ENCODE measurements around the gene CD200R1.

Gene CD200R1

GRCh38 chr3:112967828-112968227 is 7.1 kb downstream of the CD200R1 start:
- Histone ChIP-seq H3K9me3 (ENCODE audit: control insufficient read depth, insufficient read depth, low read depth, low read length) (no peaks in the 10 kb centered on the region), H3K27ac (ENCODE audit: extremely low read depth, low read depth, low read length) (no peak overlapping the region), H3K36me3 (ENCODE audit: control insufficient read depth in 2 of 2, insufficient read depth in 1 of 2, low read length in 2 of 2) (no peaks in the 10 kb centered on the region), H3K4me3 (ENCODE audit: low read depth, low read length) (no peak overlapping the region), H3K4me1 (ENCODE audit: control insufficient read depth, insufficient read depth, low read length) (no peaks in the 10 kb centered on the region)
- ChIA-PET CTCF (interaction anchor here (1.3 kb wide), 1 partner anchor 11 kb away, joined by 3 read pairs; no protein-coding TSS in a partner anchor), POLR2A (no interaction called here)
- TF ChIP-seq ZFP69B (tag by site-specific recombination; IDR thresholded peaks at IDR 0.05): no peak
- no peak for TF ChIP-seq SALL2 (tag by site-specific recombination; IDR thresholded peaks at IDR 0.05; ENCODE audit: borderline replicate concordance)
- TF ChIP-seq ZNF423 (tag by site-specific recombination; IDR thresholded peaks at IDR 0.05): no peak
- TF ChIP-seq ZNF426 (tag by site-specific recombination; IDR thresholded peaks at IDR 0.05): no peak
- TF ChIP-seq OSR2 (tag by site-specific recombination; IDR thresholded peaks at IDR 0.05): no peak
- TF ChIP-seq, protein P1, sequence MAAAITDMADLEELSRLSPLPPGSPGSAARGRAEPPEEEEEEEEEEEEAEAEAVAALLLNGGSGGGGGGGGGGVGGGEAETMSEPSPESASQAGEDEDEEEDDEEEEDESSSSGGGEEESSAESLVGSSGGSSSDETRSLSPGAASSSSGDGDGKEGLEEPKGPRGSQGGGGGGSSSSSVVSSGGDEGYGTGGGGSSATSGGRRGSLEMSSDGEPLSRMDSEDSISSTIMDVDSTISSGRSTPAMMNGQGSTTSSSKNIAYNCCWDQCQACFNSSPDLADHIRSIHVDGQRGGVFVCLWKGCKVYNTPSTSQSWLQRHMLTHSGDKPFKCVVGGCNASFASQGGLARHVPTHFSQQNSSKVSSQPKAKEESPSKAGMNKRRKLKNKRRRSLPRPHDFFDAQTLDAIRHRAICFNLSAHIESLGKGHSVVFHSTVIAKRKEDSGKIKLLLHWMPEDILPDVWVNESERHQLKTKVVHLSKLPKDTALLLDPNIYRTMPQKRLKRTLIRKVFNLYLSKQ (tag by site-specific recombination; IDR thresholded peaks at IDR 0.05; ENCODE audit: borderline replicate concordance): no peak
- TF ChIP-seq, protein P2, sequence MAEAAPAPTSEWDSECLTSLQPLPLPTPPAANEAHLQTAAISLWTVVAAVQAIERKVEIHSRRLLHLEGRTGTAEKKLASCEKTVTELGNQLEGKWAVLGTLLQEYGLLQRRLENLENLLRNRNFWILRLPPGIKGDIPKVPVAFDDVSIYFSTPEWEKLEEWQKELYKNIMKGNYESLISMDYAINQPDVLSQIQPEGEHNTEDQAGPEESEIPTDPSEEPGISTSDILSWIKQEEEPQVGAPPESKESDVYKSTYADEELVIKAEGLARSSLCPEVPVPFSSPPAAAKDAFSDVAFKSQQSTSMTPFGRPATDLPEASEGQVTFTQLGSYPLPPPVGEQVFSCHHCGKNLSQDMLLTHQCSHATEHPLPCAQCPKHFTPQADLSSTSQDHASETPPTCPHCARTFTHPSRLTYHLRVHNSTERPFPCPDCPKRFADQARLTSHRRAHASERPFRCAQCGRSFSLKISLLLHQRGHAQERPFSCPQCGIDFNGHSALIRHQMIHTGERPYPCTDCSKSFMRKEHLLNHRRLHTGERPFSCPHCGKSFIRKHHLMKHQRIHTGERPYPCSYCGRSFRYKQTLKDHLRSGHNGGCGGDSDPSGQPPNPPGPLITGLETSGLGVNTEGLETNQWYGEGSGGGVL (tag by site-specific recombination; IDR thresholded peaks at IDR 0.05): no peak

GRCh38 chr3:112967425-112967824 is 7.5 kb downstream of the CD200R1 start:
- POLR2A ChIA-PET: no interaction called here
- no peaks in the 10 kb centered on the region for H3K36me3 ChIP-seq (ENCODE audit: control insufficient read depth in 2 of 2, insufficient read depth in 1 of 2, low read length in 2 of 2)
- no peaks in the 10 kb centered on the region for H3K4me1 ChIP-seq (ENCODE audit: control insufficient read depth, insufficient read depth, low read length)
- no peaks in the 10 kb centered on the region for H3K9me3 ChIP-seq (ENCODE audit: control insufficient read depth, insufficient read depth, low read depth, low read length)
- no peak overlapping the region for H3K4me3 ChIP-seq (ENCODE audit: low read depth, low read length)
- CTCF ChIA-PET: interaction anchor here (1.3 kb wide), 1 partner anchor 11 kb away, joined by 3 read pairs; no protein-coding TSS in a partner anchor
- TF ChIP-seq ZNF530 (tag by site-specific recombination; IDR thresholded peaks at IDR 0.05; ENCODE audit: low read depth): no peak
- TF ChIP-seq PRDM10 (tag by site-specific recombination; IDR thresholded peaks at IDR 0.05): no peak
- TF ChIP-seq FEZF1 (tag by site-specific recombination; IDR thresholded peaks at IDR 0.05): no peak
- no peak for TF ChIP-seq ZNF544 (tag by site-specific recombination; IDR thresholded peaks at IDR 0.05)
- TF ChIP-seq ZSCAN16 (tag by site-specific recombination; IDR thresholded peaks at IDR 0.05): no peak
- TF ChIP-seq ZNF362 (tag by site-specific recombination; IDR thresholded peaks at IDR 0.05): no peak
- H3K27ac ChIP-seq (ENCODE audit: extremely low read depth, low read depth, low read length): no peak overlapping the region

- CTCF ChIA-PET: no interaction called here
- no peaks in the 10 kb centered on the region for H3K4me1 ChIP-seq (ENCODE audit: control insufficient read depth, insufficient read depth, low read length)
- no peak overlapping the region for H3K27ac ChIP-seq (ENCODE audit: extremely low read depth, low read depth, low read length)
- POLR2A ChIA-PET: no interaction called here
- H3K9me3 ChIP-seq (ENCODE audit: control insufficient read depth, insufficient read depth, low read depth, low read length): no peaks in the 10 kb centered on the region
- H3K36me3 ChIP-seq (ENCODE audit: control insufficient read depth in 2 of 2, insufficient read depth in 1 of 2, low read length in 2 of 2): no peaks in the 10 kb centered on the region
- H3K4me3 ChIP-seq (ENCODE audit: low read depth, low read length): no peak overlapping the region
- TF ChIP-seq ZFHX2 (tag by site-specific recombination; conservative IDR thresholded peaks at IDR 0.05) (peak; percentile 38; the same call in 1 of the 2 replicates), ZNF10 (tag by site-specific recombination; IDR thresholded peaks at IDR 0.05) (no peak), FEZF1 (tag by site-specific recombination; IDR thresholded peaks at IDR 0.05) (no peak), ZNF223 (tag by site-specific recombination; IDR thresholded peaks at IDR 0.05) (no peak), GFI1B (tag by site-specific recombination; IDR thresholded peaks at IDR 0.05) (no peak), ZNF18 (tag by site-specific recombination; IDR thresholded peaks at IDR 0.05) (no peak), MYNN (tag by site-specific recombination; IDR thresholded peaks at IDR 0.05; ENCODE audit: borderline replicate concordance) (no peak), ZNF747 (tag by site-specific recombination; IDR thresholded peaks at IDR 0.05) (no peak), ZNF561 (tag by site-specific recombination; IDR thresholded peaks at IDR 0.05; ENCODE audit: borderline replicate concordance) (no peak)
Observed at GRCh38 chr3:112966633-112967032, 8.3 kb downstream of the CD200R1 start.
